Suprapubic skin (tissue), 4 donors: ENCODE measurements around the gene MTSS2. TPM values are rescaled to one million over a fixed set of nuclear protein-coding genes. Genes with fewer than 3 reads are reported as not detected.
A peak's percentile ranks its signal among the peaks of the same experiment; 100 is the strongest.

Experiments
- DNase-seq, 2 donors: peaks; one replicate each; pipeline ENCODE4 v3.0.0-alpha.2; 2019; ENCODE audit warnings: low spot score in 2 of 2
- H3K27ac ChIP-seq: fragments of 200-600 bp; sonication (generic); one replicate; pipeline ENCODE4 v1.5.1; 2019
- H3K27me3 ChIP-seq: fragments of 200-600 bp; sonication (generic); one replicate; pipeline ENCODE4 v1.5.1; 2019
- H3K36me3 ChIP-seq: fragments of 200-600 bp; sonication (generic); one replicate; pipeline ENCODE4 v1.5.1; 2019
- H3K4me1 ChIP-seq: fragments of 200-600 bp; sonication (generic); one replicate; pipeline ENCODE4 v1.5.1; 2019
- H3K4me3 ChIP-seq: fragments of 200-600 bp; sonication (generic); one replicate; pipeline ENCODE4 v1.5.1; 2019; ENCODE audit warnings: mild to moderate bottlenecking
- H3K9me3 ChIP-seq: fragments of 200-600 bp; sonication (generic); one replicate; pipeline ENCODE4 v1.5.1; 2019
- CTCF ChIP-seq, 2 donors: fragments of 200-600 bp in 1 of 2; fragments of 450-650 bp in 1 of 2; sonication (generic) in 1 of 2; IDR thresholded peaks; one replicate each; pipeline ENCODE4 v1.5.1; 2016 to 2019; ENCODE audit warnings: antibody characterized with exemption in 2 of 2, mild to moderate bottlenecking in 1 of 2, moderate library complexity in 1 of 2
- EP300 ChIP-seq: sonication (generic); formaldehyde crosslinking; IDR thresholded peaks from one replicate; pipeline ENCODE4 v1.6.1; 2017; ENCODE audit warnings: antibody characterized with exemption
- POLR2A ChIP-seq, 2 donors: fragments of 450-650 bp; IDR thresholded peaks; one replicate each; pipeline ENCODE4 v1.6.1; 2017; ENCODE audit warnings: antibody characterized with exemption in 2 of 2, mild to moderate bottlenecking in 2 of 2, moderate library complexity in 2 of 2
- POLR2AphosphoS5 ChIP-seq, 3 donors: sonication (generic); formaldehyde crosslinking; IDR thresholded peaks; one replicate each; pipeline ENCODE4 v1.6.1; 2017; ENCODE audit warnings: antibody characterized with exemption in 3 of 3
- WGBS: methylation state at CpG from one replicate; pipeline ENCODE4 v1.1.5; 2018; 5-methylcytosine and 5-hydroxymethylcytosine counted together
- total RNA-seq, 4 donors: library from RNA; depleted of rRNA; stranded (reverse); fragments of >200 nt; gene quantifications; one replicate each; pipeline ENCODE4 v1.1.0, GENCODE V29; 2016

The MTSS2 gene
- total RNA-seq, 4 donors from 2014 or later: 30.1 to 58.7 (median 42.6) TPM

DNA sequence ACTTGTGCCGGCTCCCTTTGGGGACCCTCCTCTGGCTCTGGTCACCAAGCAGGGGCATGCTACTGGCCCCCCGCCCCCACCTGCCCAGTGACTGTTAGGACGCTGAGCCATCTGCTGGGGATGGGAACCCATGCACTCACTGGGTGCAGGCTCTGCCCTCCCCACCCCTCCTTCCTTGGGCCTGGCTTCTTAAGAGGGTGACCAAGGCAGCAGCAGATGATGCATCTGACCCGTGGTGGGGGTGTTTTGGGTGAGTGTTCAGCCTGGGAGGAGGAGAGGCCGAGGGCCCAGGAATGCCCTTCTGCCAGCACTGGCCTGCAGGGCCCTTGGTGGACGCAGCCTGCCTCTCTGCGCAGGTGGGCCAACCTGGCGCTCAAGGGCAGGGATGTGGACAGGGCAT is 19.2 kb upstream of the MTSS2 start:
- H3K4me3 ChIP-seq: no peak overlapping the region
- H3K27me3 ChIP-seq: no peaks in the 10 kb centered on the region
- WGBS: 96% methylated on average over 6 of the region's 8 CpGs
- H3K27ac ChIP-seq: peak overlapping the region; percentile 90
- no peaks in the 10 kb centered on the region for H3K9me3 ChIP-seq
- no peak for TF ChIP-seq EP300
- no peak for TF ChIP-seq POLR2A (IDR thresholded peaks at IDR 0.05)
- no peak for TF ChIP-seq POLR2AphosphoS5 (IDR thresholded peaks at IDR 0.05)
- TF ChIP-seq CTCF (IDR thresholded peaks at IDR 0.05): no peak
- peaks cover 89% of the 10 kb centered on the region for H3K4me1 ChIP-seq
- no peaks in the 10 kb centered on the region for H3K36me3 ChIP-seq
- no peak for DNase-seq

GRCh38 chr16:70704586-70704985 is 18.7 kb upstream of the MTSS2 start:
- WGBS: 91% methylated on average over 7 of the region's 11 CpGs
- Histone ChIP-seq H3K27me3 (no peaks in the 10 kb centered on the region), H3K36me3 (no peaks in the 10 kb centered on the region), H3K4me1 (peaks cover 89% of the 10 kb centered on the region), H3K4me3 (no peak overlapping the region), H3K9me3 (no peaks in the 10 kb centered on the region), H3K27ac (peak overlapping the region; percentile 90)
- no peak for DNase-seq
- TF ChIP-seq CTCF (IDR thresholded peaks at IDR 0.05): no peak
- TF ChIP-seq POLR2A (IDR thresholded peaks at IDR 0.05): no peak
- TF ChIP-seq EP300: no peak
- TF ChIP-seq POLR2AphosphoS5 (IDR thresholded peaks at IDR 0.05): no peak

- Histone ChIP-seq H3K27ac (peak overlapping the region; percentile 90), H3K9me3 (no peaks in the 10 kb centered on the region), H3K4me1 (peaks cover 89% of the 10 kb centered on the region), H3K27me3 (no peaks in the 10 kb centered on the region), H3K36me3 (no peaks in the 10 kb centered on the region), H3K4me3 (no peak overlapping the region)
- WGBS: 93% methylated on average over 5 of the region's 6 CpGs
- DNase-seq: no peak
- TF ChIP-seq POLR2AphosphoS5 (IDR thresholded peaks at IDR 0.05) (no peak), EP300 (no peak), POLR2A (IDR thresholded peaks at IDR 0.05) (no peak), CTCF (IDR thresholded peaks at IDR 0.05) (no peak)
These were observed 18.1 kb upstream of the MTSS2 start for GRCh38 chr16:70703835-70704381.

DNA sequence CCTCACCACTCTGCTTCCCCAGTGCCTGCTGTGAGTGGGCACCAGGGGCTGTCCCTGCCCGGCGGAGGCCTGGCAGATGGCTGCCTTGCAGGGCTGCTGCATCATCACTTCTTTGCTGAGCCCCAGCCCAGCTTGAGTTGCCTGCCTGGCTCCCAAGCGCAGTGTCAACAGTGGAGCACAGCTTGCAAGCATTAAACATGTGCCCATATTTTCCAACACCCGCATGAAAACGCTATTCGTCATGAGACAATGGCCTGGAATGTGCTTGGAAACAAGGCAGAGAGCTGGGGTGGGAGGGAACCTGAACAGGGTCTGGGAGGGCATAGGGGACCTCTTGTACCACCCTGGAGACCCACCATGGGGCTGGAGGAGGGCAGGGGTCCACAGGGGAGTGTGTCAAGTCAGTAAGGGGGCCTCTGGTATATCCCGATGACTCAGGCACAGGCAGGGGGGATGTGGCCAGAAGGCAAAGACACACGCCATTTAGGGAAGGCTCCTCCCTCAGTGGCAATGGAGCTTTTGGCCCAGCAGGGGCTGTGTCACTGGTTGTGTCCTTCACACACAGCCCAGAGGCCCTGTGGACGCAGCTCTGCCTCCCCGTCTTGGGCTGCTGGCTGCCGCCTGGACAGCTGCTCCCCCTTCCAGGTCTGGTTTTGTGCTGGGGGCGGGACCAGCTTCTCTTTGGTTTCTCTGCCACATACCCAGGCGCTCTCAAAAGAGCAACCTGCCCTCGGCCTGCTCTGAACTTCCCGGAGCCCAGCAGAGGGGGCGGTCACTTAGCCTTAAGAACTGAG is 17.4 kb upstream of the MTSS2 start:
- no peaks in the 10 kb centered on the region for H3K27me3 ChIP-seq
- no peaks in the 10 kb centered on the region for H3K36me3 ChIP-seq
- H3K9me3 ChIP-seq: no peaks in the 10 kb centered on the region
- TF ChIP-seq CTCF (IDR thresholded peaks at IDR 0.05) (peak; percentile 31 to 54), POLR2A (IDR thresholded peaks at IDR 0.05) (no peak), EP300 (peak; percentile 50), POLR2AphosphoS5 (IDR thresholded peaks at IDR 0.05) (peak in 1 of 3 donors; percentile 58)
- peaks cover 95% of the 10 kb centered on the region for H3K4me1 ChIP-seq
- WGBS: 44% methylated on average over 11 of the region's 16 CpGs
- DNase-seq: no peak
- no peak overlapping the region for H3K4me3 ChIP-seq
- H3K27ac ChIP-seq: peak overlapping the region; percentile 90

DNA sequence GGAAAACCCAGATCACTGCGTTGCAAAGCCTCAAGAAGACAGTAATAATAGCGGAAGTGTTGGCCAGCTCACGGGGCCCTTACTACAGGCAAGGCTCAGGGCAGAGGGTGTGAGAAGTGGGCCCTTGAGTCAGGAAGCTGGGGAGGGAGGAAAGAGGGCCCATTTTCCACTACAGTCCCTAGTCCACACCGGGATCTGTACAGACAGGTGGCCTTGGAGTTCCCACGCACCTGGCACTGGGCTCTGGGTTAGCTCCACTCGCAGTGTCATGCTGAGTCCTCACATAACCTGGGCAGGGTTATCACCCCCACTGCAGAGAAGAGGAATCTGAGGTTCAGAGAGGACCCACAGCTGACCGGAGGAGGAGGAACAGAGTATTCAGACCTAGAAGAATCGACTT is 16.8 kb upstream of the MTSS2 start:
- Histone ChIP-seq H3K4me3 (no peak overlapping the region), H3K36me3 (no peaks in the 10 kb centered on the region), H3K27me3 (no peaks in the 10 kb centered on the region), H3K27ac (peak overlapping the region; percentile 90), H3K9me3 (no peaks in the 10 kb centered on the region), H3K4me1 (peaks cover 98% of the 10 kb centered on the region)
- TF ChIP-seq POLR2A (IDR thresholded peaks at IDR 0.05) (no peak), EP300 (no peak), POLR2AphosphoS5 (IDR thresholded peaks at IDR 0.05) (no peak)
- no peak for DNase-seq
- 58% methylated on average over 8 of the region's 8 CpGs for WGBS
